ENCODE data around the gene SERPINA1.

DNA sequence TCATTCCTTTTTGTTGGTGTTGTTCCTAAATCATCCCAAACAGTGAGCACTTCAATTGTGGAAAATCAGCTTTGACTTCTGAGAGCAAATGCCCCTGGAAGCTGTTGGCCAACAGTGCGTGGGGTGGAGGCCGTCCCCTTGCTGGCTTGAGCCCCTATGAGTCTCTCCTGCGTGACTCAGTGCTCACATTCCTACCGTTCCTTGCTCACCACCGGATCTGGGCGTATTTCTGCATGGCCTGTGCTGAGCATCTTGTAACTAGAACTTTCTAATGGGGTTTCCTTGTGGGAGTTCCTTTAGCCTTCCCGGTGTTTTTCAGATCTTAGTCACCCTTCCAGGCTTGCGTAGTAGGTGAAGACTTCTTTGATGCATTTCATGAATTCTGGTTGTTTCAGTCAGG is 14.7 kb downstream of the SERPINA1 start:
- TF ChIP-seq, protein P1, sequence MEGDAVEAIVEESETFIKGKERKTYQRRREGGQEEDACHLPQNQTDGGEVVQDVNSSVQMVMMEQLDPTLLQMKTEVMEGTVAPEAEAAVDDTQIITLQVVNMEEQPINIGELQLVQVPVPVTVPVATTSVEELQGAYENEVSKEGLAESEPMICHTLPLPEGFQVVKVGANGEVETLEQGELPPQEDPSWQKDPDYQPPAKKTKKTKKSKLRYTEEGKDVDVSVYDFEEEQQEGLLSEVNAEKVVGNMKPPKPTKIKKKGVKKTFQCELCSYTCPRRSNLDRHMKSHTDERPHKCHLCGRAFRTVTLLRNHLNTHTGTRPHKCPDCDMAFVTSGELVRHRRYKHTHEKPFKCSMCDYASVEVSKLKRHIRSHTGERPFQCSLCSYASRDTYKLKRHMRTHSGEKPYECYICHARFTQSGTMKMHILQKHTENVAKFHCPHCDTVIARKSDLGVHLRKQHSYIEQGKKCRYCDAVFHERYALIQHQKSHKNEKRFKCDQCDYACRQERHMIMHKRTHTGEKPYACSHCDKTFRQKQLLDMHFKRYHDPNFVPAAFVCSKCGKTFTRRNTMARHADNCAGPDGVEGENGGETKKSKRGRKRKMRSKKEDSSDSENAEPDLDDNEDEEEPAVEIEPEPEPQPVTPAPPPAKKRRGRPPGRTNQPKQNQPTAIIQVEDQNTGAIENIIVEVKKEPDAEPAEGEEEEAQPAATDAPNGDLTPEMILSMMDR (IDR thresholded peaks at IDR 0.05 in 2 of 3, conservative IDR thresholded peaks at IDR 0.05 in 1 of 3; ENCODE audit: control insufficient read depth in 2 of 3, extremely low read depth in 1 of 3, insufficient read depth in 1 of 3, low read depth in 3 of 3, low read length in 3 of 3) = no peak
- TF ChIP-seq HCFC1 (IDR thresholded peaks at IDR 0.05; ENCODE audit: low read length) (no peak), POLR2A (IDR thresholded peaks at IDR 0.05; ENCODE audit: low read depth, low read length) (no peak), SP1 (IDR thresholded peaks at IDR 0.05; ENCODE audit: low read depth, low read length) (no peak), RAD21 (IDR thresholded peaks at IDR 0.05; ENCODE audit: insufficient read depth, low read depth, low read length) (no peak), SMAD1 (IDR thresholded peaks at IDR 0.05; ENCODE audit: low read depth, partially characterized antibody) (no peak), TCF12 (IDR thresholded peaks at IDR 0.05; ENCODE audit: low read depth, low read length) (no peak), FOS (IDR thresholded peaks at IDR 0.05; ENCODE audit: borderline replicate concordance, extremely low read depth, insufficient read length) (no peak), RCOR1 (conservative IDR thresholded peaks at IDR 0.05; ENCODE audit: low read depth, low read length) (no peak), SRF (IDR thresholded peaks at IDR 0.05; ENCODE audit: low read depth in 2 of 2, low read length in 2 of 2) (no peak)
- TF ChIP-seq, protein P2, sequence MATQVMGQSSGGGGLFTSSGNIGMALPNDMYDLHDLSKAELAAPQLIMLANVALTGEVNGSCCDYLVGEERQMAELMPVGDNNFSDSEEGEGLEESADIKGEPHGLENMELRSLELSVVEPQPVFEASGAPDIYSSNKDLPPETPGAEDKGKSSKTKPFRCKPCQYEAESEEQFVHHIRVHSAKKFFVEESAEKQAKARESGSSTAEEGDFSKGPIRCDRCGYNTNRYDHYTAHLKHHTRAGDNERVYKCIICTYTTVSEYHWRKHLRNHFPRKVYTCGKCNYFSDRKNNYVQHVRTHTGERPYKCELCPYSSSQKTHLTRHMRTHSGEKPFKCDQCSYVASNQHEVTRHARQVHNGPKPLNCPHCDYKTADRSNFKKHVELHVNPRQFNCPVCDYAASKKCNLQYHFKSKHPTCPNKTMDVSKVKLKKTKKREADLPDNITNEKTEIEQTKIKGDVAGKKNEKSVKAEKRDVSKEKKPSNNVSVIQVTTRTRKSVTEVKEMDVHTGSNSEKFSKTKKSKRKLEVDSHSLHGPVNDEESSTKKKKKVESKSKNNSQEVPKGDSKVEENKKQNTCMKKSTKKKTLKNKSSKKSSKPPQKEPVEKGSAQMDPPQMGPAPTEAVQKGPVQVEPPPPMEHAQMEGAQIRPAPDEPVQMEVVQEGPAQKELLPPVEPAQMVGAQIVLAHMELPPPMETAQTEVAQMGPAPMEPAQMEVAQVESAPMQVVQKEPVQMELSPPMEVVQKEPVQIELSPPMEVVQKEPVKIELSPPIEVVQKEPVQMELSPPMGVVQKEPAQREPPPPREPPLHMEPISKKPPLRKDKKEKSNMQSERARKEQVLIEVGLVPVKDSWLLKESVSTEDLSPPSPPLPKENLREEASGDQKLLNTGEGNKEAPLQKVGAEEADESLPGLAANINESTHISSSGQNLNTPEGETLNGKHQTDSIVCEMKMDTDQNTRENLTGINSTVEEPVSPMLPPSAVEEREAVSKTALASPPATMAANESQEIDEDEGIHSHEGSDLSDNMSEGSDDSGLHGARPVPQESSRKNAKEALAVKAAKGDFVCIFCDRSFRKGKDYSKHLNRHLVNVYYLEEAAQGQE (IDR thresholded peaks at IDR 0.05; ENCODE audit: low read depth, low read length) = no peak
